Measurements from ENCODE around the gene ATAD1.

ATAD1 gene

GRCh38 chr10:87817609-87818504, at the start of gene ATAD1:
ATAD1 (minus strand) TSS chr10:87818226; CDS start chr10:87814599, 3,627 bp downstream.
- in situ Hi-C loops (cut with MboI; ENCODE audit: low sequenced_read_pairs) = no loop called here

GRCh38 chr10:87867453-87867852, 49.4 kb upstream of the ATAD1 start:
- in situ Hi-C loops (cut with MboI; ENCODE audit: low sequenced_read_pairs) = loop anchor here (10.0 to 25.0 kb wide), 2 partner anchors 517 to 670 kb away; no protein-coding TSS in a partner anchor

- in situ Hi-C loops (cut with MboI; ENCODE audit: low sequenced_read_pairs) = loop anchor here (10.0 to 25.0 kb wide), 2 partner anchors 518 to 671 kb away; no protein-coding TSS in a partner anchor
Observed at GRCh38 chr10:87866412-87866974, 48.5 kb upstream of the ATAD1 start.

GRCh38 chr10:87865241-87865881, 47.3 kb upstream of the ATAD1 start:
- in situ Hi-C loops (cut with MboI; ENCODE audit: low sequenced_read_pairs) = loop anchor here (10.0 to 25.0 kb wide), 2 partner anchors 519 to 672 kb away; no protein-coding TSS in a partner anchor

- in situ Hi-C loops (cut with MboI; ENCODE audit: low sequenced_read_pairs) = loop anchor here (10.0 to 25.0 kb wide), 2 partner anchors 520 to 673 kb away; no protein-coding TSS in a partner anchor
Observed at GRCh38 chr10:87864496-87865059, 46.6 kb upstream of the ATAD1 start.

GRCh38 chr10:87863951-87864495, 46.0 kb upstream of the ATAD1 start:
- in situ Hi-C loops (cut with MboI; ENCODE audit: low sequenced_read_pairs) = loop anchor here (10.0 to 25.0 kb wide), 2 partner anchors 521 to 673 kb away; no protein-coding TSS in a partner anchor

GRCh38 chr10:87863053-87863943, 45.3 kb upstream of the ATAD1 start, which contains the start of the genes KLLN and PTEN:
KLLN (minus strand) TSS chr10:87863533; CDS start chr10:87862487, 1,046 bp downstream.
PTEN (plus strand) TSS chr10:87863625; CDS start chr10:87864470, 845 bp downstream.
- in situ Hi-C loops (cut with MboI; ENCODE audit: low sequenced_read_pairs) = loop anchor here (10.0 to 25.0 kb wide), 2 partner anchors 522 to 674 kb away; no protein-coding TSS in a partner anchor

- in situ Hi-C loops (cut with MboI; ENCODE audit: low sequenced_read_pairs) = loop anchor here (10.0 to 25.0 kb wide), 2 partner anchors 522 to 675 kb away; no protein-coding TSS in a partner anchor
Observed at GRCh38 chr10:87862679-87863052, 44.6 kb upstream of the ATAD1 start.

- in situ Hi-C loops (cut with MboI; ENCODE audit: low sequenced_read_pairs) = loop anchor here (10.0 to 25.0 kb wide), 2 partner anchors 523 to 675 kb away; no protein-coding TSS in a partner anchor
Observed at GRCh38 chr10:87861953-87862678, 44.1 kb upstream of the ATAD1 start.

GRCh38 chr10:87861566-87861952, 43.5 kb upstream of the ATAD1 start:
- in situ Hi-C loops (cut with MboI; ENCODE audit: low sequenced_read_pairs) = loop anchor here (10.0 to 25.0 kb wide), 2 partner anchors 523 to 676 kb away; no protein-coding TSS in a partner anchor

- in situ Hi-C loops (cut with MboI; ENCODE audit: low sequenced_read_pairs) = loop anchor here (10.0 to 25.0 kb wide), 2 partner anchors 524 to 676 kb away; no protein-coding TSS in a partner anchor
Observed at GRCh38 chr10:87860816-87861403, 42.9 kb upstream of the ATAD1 start.

GRCh38 chr10:87860156-87860795, 42.2 kb upstream of the ATAD1 start:
- in situ Hi-C loops (cut with MboI; ENCODE audit: low sequenced_read_pairs) = loop anchor here (10.0 to 25.0 kb wide), 2 partner anchors 525 to 677 kb away; no protein-coding TSS in a partner anchor

- in situ Hi-C loops (cut with MboI; ENCODE audit: low sequenced_read_pairs) = loop anchor here (25.0 kb wide), 1 partner anchor 682 kb away; no protein-coding TSS in a partner anchor
Observed at GRCh38 chr10:87855665-87856064, 37.6 kb upstream of the ATAD1 start.

GRCh38 chr10:87855247-87855646, 37.2 kb upstream of the ATAD1 start:
- in situ Hi-C loops (cut with MboI; ENCODE audit: low sequenced_read_pairs) = loop anchor here (25.0 kb wide), 1 partner anchor 682 kb away; no protein-coding TSS in a partner anchor

GRCh38 chr10:87852089-87852488, 34.1 kb upstream of the ATAD1 start:
- in situ Hi-C loops (cut with MboI; ENCODE audit: low sequenced_read_pairs) = loop anchor here (25.0 kb wide), 1 partner anchor 685 kb away; no protein-coding TSS in a partner anchor

GRCh38 chr10:87850742-87851205, 32.7 kb upstream of the ATAD1 start:
- in situ Hi-C loops (cut with MboI; ENCODE audit: low sequenced_read_pairs) = loop anchor here (25.0 kb wide), 1 partner anchor 687 kb away; no protein-coding TSS in a partner anchor

- in situ Hi-C loops (cut with MboI; ENCODE audit: low sequenced_read_pairs) = no loop called here
Observed at GRCh38 chr10:87849001-87849400, 31.0 kb upstream of the ATAD1 start.

Measured in HL-60/S4 treated with retinoic acid at 250 ng/mL for 4 days and 3 days (cell line).